Upper lobe of left lung (tissue), 4 donors: ENCODE measurements around the gene RNF130.

Source experiments
- CTCF ChIP-seq, 6 experiments: fragments of 450-650 bp in 4 of 6; fragments of 200-600 bp in 2 of 6; sonication (generic) in 2 of 6; IDR thresholded peaks; one replicate each; pipeline ENCODE4 v1.5.1; 2016 to 2019; ENCODE audit warnings: antibody characterized with exemption in 6 of 6
- EP300 ChIP-seq, 4 donors: sonication (generic); formaldehyde crosslinking; IDR thresholded peaks; one replicate each; pipeline ENCODE4 v1.5.1; 2017; ENCODE audit warnings: antibody characterized with exemption in 4 of 4, control low read depth in 2 of 4
- POLR2AphosphoS5 ChIP-seq, 2 donors: sonication (generic); formaldehyde crosslinking; IDR thresholded peaks; one replicate each; pipeline ENCODE4 v1.5.1; 2017; ENCODE audit warnings: antibody characterized with exemption in 2 of 2

- TF ChIP-seq EP300 (IDR thresholded peaks at IDR 0.05) (no peak), CTCF (IDR thresholded peaks at IDR 0.05) (no peak), POLR2AphosphoS5 (IDR thresholded peaks at IDR 0.05) (no peak)
Observed at GRCh38 chr5:180093241-180093640, 21.7 kb upstream of the RNF130 start.
